GM23248 (cell line): ENCODE results near the gene ATP6V1E1. TPM values are rescaled to one million over a fixed set of nuclear protein-coding genes. Genes with fewer than 3 reads are reported as not detected.

Experiments
- DNase-seq: peaks from one replicate; pipeline ENCODE4 v3.0.0-alpha.2; 2015
- H2AFZ ChIP-seq: fragments of 200-600 bp; sonication (generic); 2 replicates; pipeline ENCODE4 v1.6.1; 2016; ENCODE audit warnings: antibody characterized with exemption
- H3F3A ChIP-seq: fragments of 200-600 bp; sonication (generic); 2 replicates; pipeline ENCODE4 v1.6.1; 2016; ENCODE audit warnings: mild to moderate bottlenecking, antibody characterized with exemption, mixed run types; ENCODE audit not compliant: insufficient read depth
- H3K27ac ChIP-seq: fragments of 200-600 bp; sonication (generic); 2 replicates; pipeline ENCODE4 v1.5.1; 2016; ENCODE audit warnings: mild to moderate bottlenecking
- H3K27me3 ChIP-seq: fragments of 200-600 bp; sonication (generic); replicated peaks from 2 replicates; pipeline ENCODE4 v1.6.1; 2016; ENCODE audit warnings: mild to moderate bottlenecking; ENCODE audit not compliant: insufficient read depth
- H3K36me3 ChIP-seq: fragments of 200-600 bp; sonication (generic); 2 replicates; pipeline ENCODE4 v1.6.1; 2016; ENCODE audit warnings: low read depth, mild to moderate bottlenecking
- H3K4me1 ChIP-seq: fragments of 200-600 bp; sonication (generic); 2 replicates; pipeline ENCODE4 v1.6.1; 2016; ENCODE audit warnings: mild to moderate bottlenecking; ENCODE audit not compliant: insufficient read depth
- H3K4me2 ChIP-seq: fragments of 200-600 bp; sonication (generic); one replicate; pipeline ENCODE4 v1.6.1; 2016; ENCODE audit warnings: mild to moderate bottlenecking; ENCODE audit not compliant: unreplicated experiment
- H3K4me3 ChIP-seq: fragments of 200-600 bp; sonication (generic); 2 replicates; pipeline ENCODE4 v1.5.1; 2016; ENCODE audit warnings: mild to moderate bottlenecking
- H3K79me2 ChIP-seq: fragments of 200-600 bp; sonication (generic); 2 replicates; pipeline ENCODE4 v1.6.1; 2016; ENCODE audit warnings: mild to moderate bottlenecking; ENCODE audit not compliant: insufficient read depth
- H3K9ac ChIP-seq: fragments of 200-600 bp; sonication (generic); 2 replicates; pipeline ENCODE4 v1.6.1; 2016; ENCODE audit warnings: mild to moderate bottlenecking
- H3K9me2 ChIP-seq: fragments of 200-600 bp; sonication (generic); 2 replicates; pipeline ENCODE4 v1.6.1; 2016; ENCODE audit warnings: mixed run types, mild to moderate bottlenecking, moderate library complexity; ENCODE audit not compliant: insufficient read depth
- H3K9me3 ChIP-seq: fragments of 200-600 bp; sonication (generic); one replicate; pipeline ENCODE4 v1.6.1; 2017; ENCODE audit warnings: low read depth
- H4K20me1 ChIP-seq: fragments of 200-600 bp; sonication (generic); 2 replicates; pipeline ENCODE4 v1.6.0; 2016; ENCODE audit not compliant: insufficient read depth
- EZH2 ChIP-seq: fragments of 200-600 bp; sonication (generic); IDR thresholded peaks from 2 replicates; pipeline ENCODE4 v1.6.1; 2018; ENCODE audit warnings: antibody characterized with exemption, mild to moderate bottlenecking; ENCODE audit not compliant: insufficient read depth, poor library complexity, severe bottlenecking
- EZH2phosphoT487 ChIP-seq: fragments of 200-600 bp; sonication (generic); IDR thresholded peaks from 2 replicates; pipeline ENCODE4 v1.6.1; 2018; ENCODE audit warnings: antibody characterized with exemption, moderate library complexity, mild to moderate bottlenecking, low read depth; ENCODE audit not compliant: insufficient read depth
- WGBS, 2 experiments: methylation state at CpG; one replicate each; pipeline ENCODE4 v1.1.6; 2015 to 2017; ENCODE audit warnings: low lambda C conversion rate in 2 of 2, low coverage in 1 of 2; ENCODE audit errors: missing lambda C conversion rate in 2 of 2; 5-methylcytosine and 5-hydroxymethylcytosine counted together
- in situ Hi-C: fragments of 300-500 bp; cut with MboI; formaldehyde crosslinking; loops from 2 replicates; pipeline ENCODE4 v1.15.0; 2020
- polyA plus RNA-seq: library from polyadenylated mRNA; unstranded; fragments of >200 nt; fragmentation: Nextera tagmentation; extraction: Ambion mirVana; gene quantifications from 2 replicates; pipeline ENCODE4 v1.2.1, GENCODE V29; 2016
- total RNA-seq: library from RNA; depleted of rRNA; stranded (reverse); fragments of >200 nt; shearing (Covaris generic); gene quantifications from 2 replicates; pipeline ENCODE4 v1.2.3, GENCODE V29; 2014; rRNA removed

The ATP6V1E1 gene
- total and polyA plus RNA-seq, 2 experiments from 2014 or later, result 113 to 131 TPM

- Histone ChIP-seq H3K9me3 (no peaks in the 10 kb centered on the region), H3K79me2 (no peaks in the 10 kb centered on the region), H2AFZ (no peak overlapping the region), H3K36me3 (no peaks in the 10 kb centered on the region), H4K20me1 (no peaks in the 10 kb centered on the region), H3K9ac (no peak overlapping the region), H3K4me1 (no peaks in the 10 kb centered on the region), H3K4me2 (no peak overlapping the region), H3K9me2 (no peaks in the 10 kb centered on the region), H3K27ac (no peak overlapping the region), H3F3A (no peaks in the 10 kb centered on the region), H3K4me3 (no peak overlapping the region), H3K27me3 (peaks cover 9% of the 10 kb centered on the region; the same call in 1 of the 2 replicates)
- in situ Hi-C loops, result no loop called here
- WGBS, 2 experiments, result 65 to 66% methylated on average over 14 of the region's 14 CpGs
- TF ChIP-seq EZH2phosphoT487 (no peak), EZH2 (no peak)
- DNase-seq, result no peak
Measured at GRCh38 chr22:17542452-17542851, 86.1 kb downstream of the ATP6V1E1 start.

Other genes with a start within 250 kb of the ATP6V1E1 start
- not detected in 2 replicates for gene SLC25A18, start 65.3 kb downstream of the ATP6V1E1 start, total RNA-seq
- 0.08 TPM in 1 of 2 replicates, not detected in the other for gene SLC25A18, start 65.3 kb downstream of the ATP6V1E1 start, polyA plus RNA-seq
- 71.9 and 74.1 TPM in 2 replicates for gene BCL2L13, start 10.0 kb upstream of the ATP6V1E1 start, total RNA-seq
- gene BCL2L13, start 10.0 kb upstream of the ATP6V1E1 start, polyA plus RNA-seq, result 43.0 and 44.9 TPM in 2 replicates
- gene BID, start 145.7 kb upstream of the ATP6V1E1 start, total RNA-seq, result 33.8 and 70.7 TPM in 2 replicates
- gene BID, start 145.7 kb upstream of the ATP6V1E1 start, polyA plus RNA-seq, result 64.6 and 67.6 TPM in 2 replicates